DMS 273 (cell line): ENCODE data around the gene GRIK4.
A peak's percentile ranks its signal among the peaks of the same experiment; 100 is the strongest.
"Not testable (repeated sequence)": the region's sequence is repeated elsewhere in the genome, so short reads cannot be mapped to it uniquely, and the experiment has no call there.

Experiments
- DNase-seq: peaks from one replicate; lab custom pipeline; 2025; ENCODE audit not compliant: unreplicated experiment; lab: John Stamatoyannopoulos, UW

The GRIK4 gene

DNA sequence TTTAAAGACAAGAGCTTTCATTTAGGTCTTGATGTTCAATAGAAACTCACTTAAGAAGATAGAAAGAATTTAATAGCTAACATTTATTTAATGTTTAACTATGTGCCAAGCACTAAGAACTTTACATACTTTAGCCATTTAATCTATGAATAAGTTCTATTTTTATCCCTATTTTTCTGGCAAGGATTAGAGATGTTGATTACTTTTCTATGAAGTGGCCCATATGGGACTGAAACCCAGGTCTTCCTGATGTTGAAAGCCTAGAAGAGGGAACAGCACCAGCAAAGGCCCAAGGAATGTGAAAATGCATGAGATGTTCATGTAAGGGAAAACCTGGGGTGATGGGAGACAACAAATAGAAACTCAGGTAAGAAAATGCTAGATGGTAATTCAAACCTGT, 497.0 kb downstream of the GRIK4 start:
- DNase-seq: no peak

GRCh38 chr11:121012091-121012490, 500.5 kb downstream of the GRIK4 start:
- no peak for DNase-seq

DNA sequence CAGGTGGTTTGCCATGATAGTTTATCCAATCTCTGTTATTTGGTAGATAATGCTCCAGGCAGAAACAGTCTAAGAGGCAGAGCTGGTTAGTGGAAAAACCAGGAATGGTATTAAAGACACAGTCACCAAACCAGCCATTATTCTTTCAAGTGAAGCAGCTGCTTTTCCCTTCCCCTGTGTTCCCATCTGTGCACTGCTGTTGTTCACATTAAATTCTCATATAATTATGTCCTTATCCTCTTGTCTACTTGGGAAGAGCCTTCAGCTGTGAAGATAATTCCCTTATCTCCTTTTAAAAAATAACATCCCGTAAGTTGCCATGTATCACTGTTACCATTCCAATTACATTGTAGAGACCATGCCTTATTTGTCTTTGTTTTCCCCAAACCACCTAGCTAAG, 507.2 kb downstream of the GRIK4 start:
- DNase-seq: peak; percentile 10

GRCh38 chr11:121021718-121022117, 510.2 kb downstream of the GRIK4 start:
- DNase-seq: not testable (repeated sequence)

DNA sequence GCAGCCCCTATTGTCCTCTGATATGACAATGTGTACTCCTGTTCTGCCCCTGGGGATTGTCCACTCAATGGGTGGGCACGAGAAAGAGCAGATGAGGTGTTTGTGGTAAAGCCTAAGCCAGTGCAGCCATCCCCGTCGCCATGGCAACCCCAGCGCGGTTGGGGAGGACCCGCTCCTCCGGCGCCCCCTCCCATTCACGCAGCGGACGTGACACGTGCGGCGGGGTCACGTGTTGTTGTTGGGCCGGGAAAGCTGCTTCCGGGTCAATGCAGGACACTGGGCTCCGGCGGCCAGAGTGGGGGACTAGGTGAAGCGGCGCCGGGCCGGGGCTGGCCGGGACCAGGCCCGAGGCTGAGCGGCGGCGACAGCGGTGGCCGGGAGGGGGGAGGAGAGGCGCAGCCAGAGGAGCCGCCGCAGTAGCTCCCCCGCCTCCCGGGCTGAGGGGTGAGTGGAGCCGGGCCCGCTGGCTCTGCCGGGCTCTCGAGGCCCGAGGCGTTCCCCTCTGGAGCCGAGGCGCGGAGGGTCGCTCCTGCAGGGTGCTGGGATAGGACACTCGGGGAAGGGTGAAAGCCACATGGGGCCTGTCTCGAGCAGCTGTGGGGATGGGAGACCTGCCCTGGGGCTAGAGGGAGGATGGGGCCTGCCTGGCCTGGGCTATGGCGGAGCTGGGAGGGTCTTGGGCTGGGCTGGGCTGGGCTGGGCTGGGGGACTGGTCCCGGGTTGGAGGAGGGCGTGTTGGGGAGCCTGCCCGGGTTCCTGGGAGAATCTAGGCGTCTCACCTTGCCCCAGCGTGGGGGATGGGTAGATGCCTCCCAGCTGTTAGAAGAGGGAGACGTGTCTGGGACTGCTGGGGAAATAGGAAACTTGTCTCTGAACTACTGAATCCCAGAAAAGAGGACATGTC, 512.6 kb downstream of the GRIK4 start, which contains the start of gene TBCEL:
TSS of gene TBCEL (plus strand) at position 255 of the 904 bp plus-strand sequence. CDS start 21,589 bp downstream, outside the sequence.
- DNase-seq: peak; percentile 90

GRCh38 chr11:121024989-121025388, 513.4 kb downstream of the GRIK4 start:
- peak; percentile 24 for DNase-seq

DNA sequence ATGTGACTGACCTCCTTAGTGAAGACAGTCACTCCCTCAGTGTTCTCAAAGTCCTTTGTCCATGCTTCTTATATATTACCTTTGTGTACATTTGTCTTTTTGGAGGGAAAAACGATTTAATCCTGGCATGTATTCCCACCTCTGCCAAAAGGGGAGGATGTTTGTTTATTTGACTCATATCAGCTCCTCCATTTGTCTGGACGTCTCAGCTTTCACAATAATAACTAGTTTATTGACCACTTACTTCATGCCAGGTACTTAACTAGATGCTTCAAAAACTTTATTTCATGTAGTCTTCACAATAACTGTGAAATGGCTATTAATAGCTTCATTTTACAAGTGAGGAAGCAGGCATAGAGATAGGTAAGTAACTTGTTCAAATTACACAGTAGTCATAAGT, 517.6 kb downstream of the GRIK4 start:
- DNase-seq: no peak

- no peak for DNase-seq
Measured at GRCh38 chr11:121029813-121030445, 518.4 kb downstream of the GRIK4 start.

GRCh38 chr11:121031167-121031566, 519.6 kb downstream of the GRIK4 start:
- no peak for DNase-seq

- DNase-seq: not testable (repeated sequence)
Measured at GRCh38 chr11:121031648-121032047, 520.1 kb downstream of the GRIK4 start.

DNA sequence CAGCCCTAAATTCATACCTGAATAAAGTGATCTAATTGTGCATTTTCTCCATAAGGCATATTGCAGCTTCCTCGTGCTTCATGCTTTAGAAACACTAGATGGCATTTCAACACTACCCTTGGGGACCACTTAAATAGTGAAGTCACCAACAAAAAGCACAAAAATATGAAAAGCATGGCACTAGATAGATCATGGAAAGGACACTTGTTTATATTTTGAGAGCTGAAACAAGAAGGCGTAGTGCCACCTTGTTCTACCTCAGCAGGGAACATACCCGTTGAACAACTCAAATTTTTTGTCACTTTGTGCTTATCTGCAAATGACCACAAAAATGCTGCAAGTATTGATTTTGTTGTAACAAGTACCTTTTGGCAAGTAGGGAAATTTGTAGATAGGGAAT, 521.0 kb downstream of the GRIK4 start:
- peak; percentile 0 for DNase-seq

DNA sequence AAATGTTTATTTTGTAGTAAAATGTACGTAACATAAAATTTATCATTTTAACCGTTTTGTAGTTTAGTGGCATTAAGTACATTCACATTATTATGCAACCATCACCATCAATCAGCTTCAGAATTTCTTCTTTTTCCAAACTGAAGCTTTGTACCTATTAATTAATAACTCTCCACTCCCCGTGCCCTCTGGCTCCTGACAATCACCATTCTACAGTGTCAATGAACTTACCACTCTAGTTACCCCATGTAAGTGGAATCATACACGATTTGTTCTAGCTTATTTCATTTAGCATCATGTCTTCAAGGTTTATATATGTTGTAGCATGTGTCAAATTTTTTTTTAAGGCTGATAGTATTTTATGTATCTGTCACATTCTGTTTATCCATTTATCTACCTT, 522.1 kb downstream of the GRIK4 start:
- no peak for DNase-seq

DNA sequence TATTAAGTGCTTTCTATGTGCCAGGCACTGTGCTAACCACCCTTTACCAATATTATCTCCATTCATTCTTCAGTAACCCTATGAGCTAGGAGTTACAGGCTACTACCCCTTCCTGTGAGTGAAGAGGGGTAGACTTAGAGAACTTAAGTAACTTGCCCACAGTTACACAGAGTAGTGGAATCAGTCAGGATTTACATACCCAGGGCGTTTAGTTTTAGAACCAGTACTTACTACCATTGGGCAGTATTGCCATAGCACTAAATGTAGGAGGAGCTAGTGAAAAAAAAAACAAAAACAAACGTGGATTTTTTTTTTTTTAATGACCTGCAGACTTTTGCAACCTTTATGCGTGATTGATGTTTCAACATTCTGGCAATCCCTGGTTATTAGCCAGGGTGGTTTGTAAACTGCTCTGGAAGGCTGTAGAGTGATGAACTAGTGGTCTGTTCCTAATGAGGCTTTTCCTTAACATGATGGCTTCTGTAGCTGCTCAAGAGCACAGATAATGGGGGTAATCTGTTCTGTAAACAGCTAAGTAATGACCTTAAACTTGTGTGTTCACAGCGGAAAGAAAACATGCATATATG, 523.7 kb downstream of the GRIK4 start:
- DNase-seq: no peak

DNA sequence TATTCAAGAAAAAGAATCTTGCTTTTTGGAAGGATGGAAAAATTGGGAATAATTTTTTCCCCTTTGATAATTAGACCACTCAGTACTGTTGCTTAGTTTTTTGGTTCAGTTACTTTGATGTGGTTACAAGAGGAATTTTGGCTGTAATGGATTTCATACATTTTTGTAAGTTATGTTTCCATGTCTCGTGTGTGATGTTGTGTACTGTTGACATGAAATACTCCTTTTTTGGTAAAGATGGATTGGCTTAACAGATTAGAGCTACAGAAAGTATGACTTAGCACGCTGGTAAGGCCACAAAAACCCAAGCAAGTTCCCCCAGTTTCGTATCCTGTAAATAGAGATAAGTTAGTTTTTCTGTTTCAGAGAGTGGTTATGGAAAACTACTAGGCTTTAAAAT, 524.2 kb downstream of the GRIK4 start:
- DNase-seq: no peak

GRCh38 chr11:121037016-121037415, 525.5 kb downstream of the GRIK4 start:
- DNase-seq: no peak
